Effector memory CD8-positive, alpha-beta T cell (primary cell): ENCODE measurements around the gene VEGFB.

ENCODE experiments used
- ATAC-seq: fragments of 150-1000 bp; cut with Tn5 transposase; replicated peaks from 2 replicates; pipeline ENCODE4 v1.10.0; 2021; ENCODE audit warnings: mild to moderate bottlenecking, moderate library complexity
- DNase-seq, 3 experiments: peaks; one replicate each; pipeline ENCODE4 v3.0.0; 2021
- H3K27ac Mint-ChIP-seq, 2 donors: one replicate each; pipeline ENCODE4 v1.8.0; 2022; ENCODE audit warnings: mild to moderate bottlenecking in 2 of 2, mixed read lengths in 2 of 2, moderate library complexity in 2 of 2
- H3K27me3 Mint-ChIP-seq, 2 donors: one replicate each; pipeline ENCODE4 v1.8.0; 2022; ENCODE audit warnings: mixed read lengths in 2 of 2
- H3K36me3 Mint-ChIP-seq: one replicate; pipeline ENCODE4 v1.8.0; 2022; ENCODE audit warnings: mild to moderate bottlenecking, moderate library complexity, mixed read lengths; ENCODE audit not compliant: insufficient read depth
- H3K4me1 Mint-ChIP-seq, 2 donors: one replicate each; pipeline ENCODE4 v1.8.0; 2022; ENCODE audit warnings: low read depth in 2 of 2, mixed read lengths in 2 of 2
- H3K4me3 Mint-ChIP-seq, 2 donors: one replicate each; pipeline ENCODE4 v1.8.0; 2022; ENCODE audit warnings: mild to moderate bottlenecking in 2 of 2, mixed read lengths in 2 of 2, moderate library complexity in 2 of 2
- H3K9me3 Mint-ChIP-seq, 2 donors: one replicate each; pipeline ENCODE4 v1.8.0; 2022; ENCODE audit warnings: mixed read lengths in 2 of 2

VEGFB gene

DNA sequence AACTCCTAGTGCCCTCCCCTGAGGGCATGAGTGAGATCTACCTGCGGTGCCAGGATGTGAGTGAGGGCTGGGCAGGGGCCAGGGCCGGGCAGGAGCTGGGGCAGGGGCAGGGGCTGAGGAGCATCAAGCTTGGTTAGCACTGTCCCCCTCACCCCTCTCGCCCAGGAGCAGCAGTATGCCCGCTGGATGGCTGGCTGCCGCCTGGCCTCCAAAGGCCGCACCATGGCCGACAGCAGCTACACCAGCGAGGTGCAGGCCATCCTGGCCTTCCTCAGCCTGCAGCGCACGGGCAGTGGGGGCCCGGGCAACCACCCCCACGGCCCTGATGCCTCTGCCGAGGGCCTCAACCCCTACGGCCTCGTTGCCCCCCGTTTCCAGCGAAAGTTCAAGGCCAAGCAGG is 14.1 kb upstream of the VEGFB start:
- Mint-ChIP-seq H3K27me3 (no peaks in the 10 kb centered on the region), H3K9me3 (no peaks in the 10 kb centered on the region), H3K4me1 (peaks cover 11 to 12% of the 10 kb centered on the region in 2 donors), H3K27ac (no peak overlapping the region), H3K4me3 (no peak overlapping the region), H3K36me3 (peaks cover 80% of the 10 kb centered on the region)
- ATAC-seq (no peak), DNase-seq (no peak)

GRCh38 chr11:64220798-64221197 is 13.6 kb upstream of the VEGFB start:
- Mint-ChIP-seq H3K4me3 (no peak overlapping the region), H3K9me3 (no peaks in the 10 kb centered on the region), H3K36me3 (peaks cover 74% of the 10 kb centered on the region), H3K27ac (peak overlapping the region in 1 of 2 donors; percentile 35), H3K27me3 (no peaks in the 10 kb centered on the region), H3K4me1 (peaks cover 11 to 12% of the 10 kb centered on the region in 2 donors)
- ATAC-seq: no peak
- no peak for DNase-seq

DNA sequence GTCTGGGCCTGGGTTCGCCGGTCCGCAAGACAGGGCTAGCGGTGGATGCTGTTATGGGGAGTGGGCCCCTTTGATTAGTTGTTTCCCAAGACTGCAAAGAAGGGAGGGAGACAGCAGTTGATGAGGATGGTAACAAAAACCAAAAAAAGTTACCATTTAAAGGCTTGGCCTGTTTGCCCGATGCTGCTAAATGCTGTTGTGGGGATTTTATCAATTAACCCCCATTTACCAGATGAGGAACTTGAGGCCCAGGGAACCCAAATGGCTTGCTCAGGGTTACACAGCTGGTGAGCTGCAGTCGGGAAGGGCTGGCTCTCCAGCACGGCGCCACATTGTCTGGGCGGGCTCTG is 11.8 kb upstream of the VEGFB start:
- ATAC-seq (no peak), DNase-seq (no peak)

DNA sequence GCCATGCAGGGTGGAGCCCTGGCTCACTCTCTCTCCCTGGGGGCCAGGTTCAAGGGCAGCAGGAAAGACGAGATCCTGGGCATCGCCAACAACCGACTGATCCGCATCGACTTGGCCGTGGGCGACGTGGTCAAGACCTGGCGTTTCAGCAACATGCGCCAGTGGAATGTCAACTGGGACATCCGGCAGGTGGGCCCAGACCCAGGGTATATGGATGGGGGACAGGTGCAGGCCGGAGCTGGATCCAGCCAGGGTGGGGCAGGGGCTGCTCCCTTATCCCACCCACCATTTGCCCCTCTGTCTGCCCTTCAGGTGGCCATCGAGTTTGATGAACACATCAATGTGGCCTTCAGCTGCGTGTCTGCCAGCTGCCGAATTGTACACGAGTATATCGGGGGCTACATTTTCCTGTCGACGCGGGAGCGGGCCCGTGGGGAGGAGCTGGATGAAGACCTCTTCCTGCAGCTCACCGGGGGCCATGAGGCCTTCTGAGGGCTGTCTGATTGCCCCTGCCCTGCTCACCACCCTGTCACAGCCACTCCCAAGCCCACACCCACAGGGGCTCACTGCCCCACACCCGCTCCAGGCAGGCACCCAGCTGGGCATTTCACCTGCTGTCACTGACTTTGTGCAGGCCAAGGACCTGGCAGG is 11.3 kb upstream of the VEGFB start:
- H3K4me1 Mint-ChIP-seq: peaks cover 20 to 22% of the 10 kb centered on the region in 2 donors

More for the DNA sequence above, 11.8 kb upstream of the VEGFB start:
- Mint-ChIP-seq H3K4me3 (no peak overlapping the region), H3K9me3 (no peaks in the 10 kb centered on the region), H3K27me3 (no peaks in the 10 kb centered on the region), H3K4me1 (peaks cover 20 to 22% of the 10 kb centered on the region in 2 donors), H3K27ac (no peak overlapping the region), H3K36me3 (peaks cover 59% of the 10 kb centered on the region)

DNA sequence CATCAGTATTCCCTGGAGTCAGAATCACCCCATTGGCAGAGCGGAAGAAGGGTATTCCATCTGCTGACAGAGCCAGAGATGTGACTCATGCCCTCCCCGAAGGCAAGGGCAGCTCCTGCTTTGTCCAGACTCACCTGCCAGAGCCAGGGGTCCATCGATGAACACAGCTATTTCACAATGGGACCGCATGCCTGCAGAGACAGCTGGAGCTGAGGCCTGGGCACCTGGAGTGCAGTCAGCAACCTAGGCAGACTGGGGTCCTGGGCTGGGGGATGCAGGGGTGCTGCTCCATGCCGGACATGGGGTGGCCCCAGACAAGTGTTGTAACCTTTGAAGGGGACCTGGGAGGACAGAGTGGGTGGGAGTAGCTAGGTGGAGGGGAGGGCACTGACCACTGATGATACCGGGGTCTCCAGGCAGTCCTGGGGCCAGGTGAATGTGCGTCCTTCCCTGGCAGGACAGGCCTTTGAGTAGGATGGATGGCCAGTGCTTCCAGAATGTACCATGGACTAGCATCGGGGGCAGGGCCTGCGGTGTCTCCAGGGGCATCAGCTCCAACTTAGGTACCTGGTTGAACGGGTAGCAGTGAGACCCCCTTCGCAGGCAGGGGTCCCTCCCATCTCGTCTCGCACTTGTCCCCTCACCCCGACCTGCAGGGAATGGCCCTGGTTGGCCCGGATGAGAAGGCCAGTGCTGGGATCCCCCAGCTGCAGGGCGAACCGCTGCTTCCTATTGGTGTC is 10.1 kb upstream of the VEGFB start:
- ATAC-seq (no peak), DNase-seq (no peak)
- Mint-ChIP-seq H3K4me1 (peaks cover 14 to 23% of the 10 kb centered on the region in 2 donors), H3K36me3 (peaks cover 44% of the 10 kb centered on the region), H3K27ac (no peak overlapping the region), H3K27me3 (no peaks in the 10 kb centered on the region), H3K4me3 (peak overlapping the region; percentile 85 to 87), H3K9me3 (no peaks in the 10 kb centered on the region)

More for the DNA sequence above, 11.3 kb upstream of the VEGFB start:
- peaks cover 54% of the 10 kb centered on the region for H3K36me3 Mint-ChIP-seq
- no peak overlapping the region for H3K4me3 Mint-ChIP-seq
- ATAC-seq (no peak), DNase-seq (no peak)
- no peaks in the 10 kb centered on the region for H3K27me3 Mint-ChIP-seq
- H3K27ac Mint-ChIP-seq: no peak overlapping the region
- no peaks in the 10 kb centered on the region for H3K9me3 Mint-ChIP-seq

DNA sequence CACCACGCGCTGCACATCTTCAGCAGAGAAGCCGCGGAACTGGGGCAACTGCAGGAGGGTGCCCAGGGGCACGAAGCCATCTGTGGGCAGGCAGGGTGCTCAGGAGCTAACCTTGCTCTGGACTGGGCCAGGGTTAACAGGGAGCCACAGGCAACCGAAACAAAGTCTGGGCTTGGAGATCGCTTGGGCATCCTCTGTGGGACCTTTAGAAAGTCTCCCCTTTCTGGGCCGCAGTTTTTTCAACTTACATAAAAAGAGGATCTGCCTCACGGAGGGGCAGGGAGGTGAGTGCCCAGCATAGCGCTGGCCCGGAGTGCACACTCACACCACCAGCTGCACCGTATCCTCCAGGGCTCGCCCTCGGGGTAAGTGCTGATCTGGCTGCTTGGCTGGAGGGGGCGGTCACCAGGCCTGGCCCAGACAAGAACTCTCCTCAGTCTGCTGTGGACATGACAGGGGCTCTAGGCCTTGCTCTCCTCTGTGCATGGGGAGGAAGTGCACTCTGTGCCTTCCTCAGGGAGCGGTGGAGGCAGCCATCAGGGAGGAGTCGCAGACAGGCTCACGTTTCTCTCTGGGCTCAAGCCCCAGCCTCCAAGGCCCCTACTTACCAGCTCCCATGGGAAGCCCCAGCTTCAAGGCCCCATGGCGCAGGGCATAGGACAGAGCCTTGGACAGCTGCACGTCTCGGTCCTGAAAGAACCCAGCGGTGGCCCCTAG is 9.3 kb upstream of the VEGFB start:
- peak overlapping the region; percentile 85 to 87 for H3K4me3 Mint-ChIP-seq
- H3K9me3 Mint-ChIP-seq: no peaks in the 10 kb centered on the region
- peak overlapping the region in 1 of 2 donors; percentile 94 for H3K27ac Mint-ChIP-seq
- no peak for ATAC-seq
- peaks cover 42% of the 10 kb centered on the region for H3K36me3 Mint-ChIP-seq
- peaks cover 21 to 30% of the 10 kb centered on the region in 2 donors for H3K4me1 Mint-ChIP-seq
- no peak for DNase-seq
- H3K27me3 Mint-ChIP-seq: no peaks in the 10 kb centered on the region

- peak within 1 kb of the TSS; percentile 87 to 94 for H3K27ac Mint-ChIP-seq
- ATAC-seq (peak; percentile 66), DNase-seq (peak; percentile 90 to 92 (median 90))
- H3K9me3 Mint-ChIP-seq: no peaks in the 10 kb centered on the region
- H3K36me3 Mint-ChIP-seq: peaks cover 43% of the 10 kb centered on the region
- peaks cover 24 to 31% of the 10 kb centered on the region in 2 donors for H3K4me1 Mint-ChIP-seq
- H3K27me3 Mint-ChIP-seq: no peaks in the 10 kb centered on the region
- peak within 1 kb of the TSS; percentile 85 to 87 for H3K4me3 Mint-ChIP-seq
These were observed 8.5 kb upstream of the VEGFB start, which contains the start of the genes NUDT22 and TRPT1 for GRCh38 chr11:64225608-64226506. Gene NUDT22, plus strand, starts transcription at chr11:64226274. Its CDS starts 379 bp downstream, at chr11:64226653. Gene TRPT1, minus strand, starts transcription at chr11:64226186. Its CDS starts 326 bp downstream, at chr11:64225860.

DNA sequence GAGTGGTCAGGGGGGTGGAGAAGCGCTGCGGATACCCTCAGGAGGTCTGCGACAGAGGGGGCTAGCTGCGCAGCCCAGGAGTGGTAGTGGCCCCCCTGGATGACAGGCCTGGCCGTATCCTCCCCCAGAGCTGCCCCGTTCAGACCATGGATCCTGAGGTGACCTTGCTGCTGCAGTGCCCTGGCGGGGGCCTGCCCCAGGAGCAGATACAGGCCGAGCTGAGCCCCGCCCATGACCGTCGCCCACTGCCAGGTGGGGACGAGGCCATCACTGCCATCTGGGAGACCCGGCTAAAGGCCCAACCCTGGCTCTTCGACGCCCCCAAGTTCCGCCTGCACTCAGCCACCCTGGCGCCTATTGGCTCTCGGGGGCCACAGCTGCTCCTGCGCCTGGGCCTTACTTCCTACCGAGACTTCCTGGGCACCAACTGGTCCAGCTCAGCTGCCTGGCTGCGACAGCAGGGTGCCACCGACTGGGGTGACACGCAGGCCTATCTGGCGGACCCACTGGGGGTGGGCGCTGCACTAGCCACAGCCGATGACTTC is 7.8 kb upstream of the VEGFB start:
- H3K9me3 Mint-ChIP-seq: no peaks in the 10 kb centered on the region
- peak overlapping the region; percentile 85 to 87 for H3K4me3 Mint-ChIP-seq
- DNase-seq (peak; percentile 49 to 55 (median 50)), ATAC-seq (peak; percentile 49)
- H3K4me1 Mint-ChIP-seq: peaks cover 27 to 31% of the 10 kb centered on the region in 2 donors
- H3K27ac Mint-ChIP-seq: peak overlapping the region; percentile 87 to 94
- H3K36me3 Mint-ChIP-seq: peaks cover 35% of the 10 kb centered on the region
- no peaks in the 10 kb centered on the region for H3K27me3 Mint-ChIP-seq

- no peak for ATAC-seq
- Mint-ChIP-seq H3K36me3 (peaks cover 31% of the 10 kb centered on the region), H3K4me3 (peak overlapping the region; percentile 85 to 87), H3K4me1 (peaks cover 28 to 36% of the 10 kb centered on the region in 2 donors), H3K27ac (peak overlapping the region; percentile 87 to 94), H3K9me3 (no peaks in the 10 kb centered on the region), H3K27me3 (no peaks in the 10 kb centered on the region)
- no peak for DNase-seq
These were observed 6.9 kb upstream of the VEGFB start for GRCh38 chr11:64227405-64227956.

DNA sequence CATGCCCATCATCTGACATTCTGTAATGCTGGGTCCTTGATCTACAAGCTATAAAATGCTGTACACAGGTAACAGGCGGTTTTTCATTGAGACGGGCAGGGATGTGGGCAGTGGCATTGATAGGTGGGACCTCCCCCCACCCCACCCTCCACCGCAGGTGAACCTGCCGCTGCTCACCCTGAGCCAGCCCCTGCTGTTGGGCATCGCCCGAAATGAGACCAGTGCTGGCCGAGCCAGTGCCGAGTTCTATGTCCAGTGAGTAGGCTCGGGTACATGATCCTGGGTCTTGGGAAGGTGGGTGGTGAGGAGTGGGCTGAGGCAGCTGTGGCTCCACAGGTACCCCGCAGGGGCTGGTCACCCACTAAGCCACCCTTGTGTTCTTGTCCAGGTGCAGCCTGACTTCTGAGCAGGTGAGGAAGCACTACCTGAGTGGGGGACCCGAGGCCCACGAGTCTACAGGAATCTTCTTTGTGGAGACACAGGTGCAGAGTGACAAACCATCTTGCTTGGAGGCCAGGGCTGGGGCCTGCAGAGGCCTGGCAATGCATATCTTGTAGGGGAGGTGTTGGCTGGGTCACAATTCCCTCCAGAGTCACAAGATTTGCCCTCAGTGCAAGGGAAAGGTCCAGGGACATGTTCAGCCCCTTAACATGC is 5.2 kb upstream of the VEGFB start:
- Mint-ChIP-seq H3K9me3 (no peaks in the 10 kb centered on the region), H3K27ac (peak overlapping the region; percentile 97 to 98), H3K4me1 (peaks cover 37 to 40% of the 10 kb centered on the region in 2 donors), H3K4me3 (peak overlapping the region; percentile 91 to 93), H3K36me3 (peaks cover 19% of the 10 kb centered on the region), H3K27me3 (no peaks in the 10 kb centered on the region)
- ATAC-seq: no peak
- no peak for DNase-seq

- H3K27me3 Mint-ChIP-seq: no peaks in the 10 kb centered on the region
These were observed 4.6 kb upstream of the VEGFB start for GRCh38 chr11:64229744-64230170.

More at GRCh38 chr11:64229744-64230170, 4.6 kb upstream of the VEGFB start:
- ATAC-seq: no peak
- H3K9me3 Mint-ChIP-seq: no peaks in the 10 kb centered on the region
- H3K27ac Mint-ChIP-seq: peak overlapping the region; percentile 97 to 98
- H3K4me1 Mint-ChIP-seq: peaks cover 37 to 39% of the 10 kb centered on the region in 2 donors
- DNase-seq: no peak
- H3K4me3 Mint-ChIP-seq: peak overlapping the region; percentile 91 to 93
- peaks cover 16% of the 10 kb centered on the region for H3K36me3 Mint-ChIP-seq
